Pulmonary artery endothelial cell (primary cell): ENCODE data around the gene TTC23. TPM values are rescaled to one million over a fixed set of nuclear protein-coding genes. Genes with fewer than 3 reads are reported as not detected.

ENCODE experiments used
- total RNA-seq: library from RNA; depleted of rRNA; stranded (reverse); fragments of >200 nt; gene quantifications from 2 replicates; pipeline ENCODE4 v1.2.3, GENCODE V29; 2014

TTC23 gene
- total RNA-seq, 1 donor from 2014 or later, result 22.3 TPM

Other genes starting within 250 kb of the TTC23 start
- gene PGPEP1L, start 241.8 kb downstream of the TTC23 start, total RNA-seq, result not detected in 2 replicates
- 5.9 and 10.2 TPM in 2 replicates for gene SYNM, start 144.5 kb downstream of the TTC23 start, total RNA-seq
- 13.4 and 14.8 TPM in 2 replicates for gene LRRC28, start 1.9 kb upstream of the TTC23 start, total RNA-seq